Measurements from ENCODE around the gene ARHGEF7. TPM values are rescaled to one million over a fixed set of nuclear protein-coding genes. Genes with fewer than 3 reads are reported as not detected.
"Not testable (repeated sequence)": the region's sequence is repeated elsewhere in the genome, so short reads cannot be mapped to it uniquely, and the experiment has no call there.

Gene ARHGEF7
- total RNA-seq (2014; rRNA removed; shearing (Covaris generic)) = 29.1 and 29.4 TPM in 2 replicates
- polyA plus RNA-seq (2015; cell fraction: cytosol; rRNA removed) = 36.6 and 39.9 TPM in 2 replicates
- polyA plus RNA-seq (2015; cell fraction: nucleus; rRNA removed) = 241 and 259 TPM in 2 replicates

- DNase-seq (ENCODE audit: low read depth, low spot score) = no peak
- in situ Hi-C loops (cut with HindIII; ENCODE audit: low pct_unique_long_range_greater_than_20kb, low sequenced_read_pairs) = no loop called here
Observed at GRCh38 chr13:111115061-111115964, at the start of gene ARHGEF7. Gene ARHGEF7 (plus strand): TSS chr13:111115310. CDS start chr13:111115527, 217 bp downstream.

GRCh38 chr13:111065698-111066097 lies 49.4 kb upstream of the ARHGEF7 start:
- no peak for DNase-seq (ENCODE audit: low read depth, low spot score)
- in situ Hi-C loops (cut with HindIII; ENCODE audit: low pct_unique_long_range_greater_than_20kb, low sequenced_read_pairs) = no loop called here

- in situ Hi-C loops (cut with HindIII; ENCODE audit: low pct_unique_long_range_greater_than_20kb, low sequenced_read_pairs) = no loop called here
- no peak for DNase-seq (ENCODE audit: low read depth, low spot score)
Observed at GRCh38 chr13:111066544-111066943, 48.6 kb upstream of the ARHGEF7 start.

DNA sequence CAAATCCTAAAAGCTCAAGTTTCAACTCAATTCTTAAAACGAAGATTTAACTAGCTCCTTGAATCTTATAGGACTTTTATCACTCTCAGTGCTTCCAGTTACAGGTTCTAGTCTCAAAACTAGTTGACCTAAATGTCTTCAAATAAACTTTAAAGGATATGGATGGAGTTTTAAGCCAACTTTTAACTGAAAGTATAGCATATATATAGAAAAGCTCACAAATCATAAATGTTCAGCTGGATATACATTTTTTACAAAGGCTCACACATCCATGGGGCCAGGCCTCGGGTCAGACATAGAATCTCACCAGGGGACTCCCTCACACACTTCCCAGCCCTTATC lies 47.1 kb upstream of the ARHGEF7 start:
- no peak for DNase-seq (ENCODE audit: low read depth, low spot score)
- in situ Hi-C loops (cut with HindIII; ENCODE audit: low pct_unique_long_range_greater_than_20kb, low sequenced_read_pairs) = no loop called here

- peak; percentile 35 for DNase-seq (ENCODE audit: low read depth, low spot score)
- in situ Hi-C loops (cut with HindIII; ENCODE audit: low pct_unique_long_range_greater_than_20kb, low sequenced_read_pairs) = not testable (repeated sequence)
Observed at GRCh38 chr13:111071120-111071519, 44.0 kb upstream of the ARHGEF7 start.

DNA sequence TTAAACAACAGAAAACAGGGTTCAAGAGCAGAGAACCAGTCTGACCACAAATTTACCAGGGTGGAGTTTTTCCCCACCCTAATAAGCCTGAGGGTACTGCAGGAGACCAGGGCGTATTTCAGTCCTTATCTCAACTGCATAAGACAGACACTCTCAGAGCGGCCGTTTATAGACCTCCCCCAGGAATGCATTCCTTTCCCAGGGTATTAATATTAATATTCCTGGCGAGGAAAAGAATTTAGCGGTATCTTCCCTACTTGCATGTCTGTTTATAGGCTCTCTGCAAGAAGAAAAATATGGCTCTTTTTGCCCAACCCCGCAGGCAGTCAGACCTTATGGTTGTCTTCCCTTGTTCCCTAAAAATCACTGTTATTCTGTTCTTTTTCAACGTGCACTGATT lies 43.6 kb upstream of the ARHGEF7 start:
- in situ Hi-C loops (cut with HindIII; ENCODE audit: low pct_unique_long_range_greater_than_20kb, low sequenced_read_pairs); DNase-seq (ENCODE audit: low read depth, low spot score): not testable (repeated sequence)

- in situ Hi-C loops (cut with HindIII; ENCODE audit: low pct_unique_long_range_greater_than_20kb, low sequenced_read_pairs) = no loop called here
- DNase-seq (ENCODE audit: low read depth, low spot score) = no peak
Observed at GRCh38 chr13:111074826-111075225, 40.3 kb upstream of the ARHGEF7 start.

GRCh38 chr13:111076155-111077013 lies 38.7 kb upstream of the ARHGEF7 start:
- in situ Hi-C loops (cut with HindIII; ENCODE audit: low pct_unique_long_range_greater_than_20kb, low sequenced_read_pairs) = no loop called here

GRCh38 chr13:111079375-111079774 lies 35.7 kb upstream of the ARHGEF7 start:
- in situ Hi-C loops (cut with HindIII; ENCODE audit: low pct_unique_long_range_greater_than_20kb, low sequenced_read_pairs) = no loop called here
- DNase-seq (ENCODE audit: low read depth, low spot score) = no peak

More at GRCh38 chr13:111076155-111077013, 38.7 kb upstream of the ARHGEF7 start:
- no peak for DNase-seq (ENCODE audit: low read depth, low spot score)

DNA sequence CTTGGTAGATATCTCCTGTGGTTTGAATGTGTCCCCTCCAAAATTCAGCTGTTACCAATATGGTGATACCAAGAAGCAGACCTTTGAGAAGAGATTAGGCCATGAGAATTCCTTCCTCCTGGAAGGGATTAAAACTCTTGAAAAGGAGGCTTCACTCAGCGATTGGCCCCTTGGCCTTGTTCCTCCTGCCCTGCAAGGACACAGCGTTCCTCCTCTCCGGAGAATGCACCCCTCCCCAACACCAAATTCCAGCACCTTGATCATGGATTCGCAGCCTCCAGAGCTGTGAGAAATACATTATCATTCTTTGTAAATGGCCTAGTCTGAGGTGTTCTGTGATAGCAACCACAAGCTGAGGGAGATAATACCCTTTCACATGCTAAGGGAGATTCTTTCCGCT lies 34.5 kb upstream of the ARHGEF7 start:
- DNase-seq (ENCODE audit: low read depth, low spot score) = no peak
- in situ Hi-C loops (cut with HindIII; ENCODE audit: low pct_unique_long_range_greater_than_20kb, low sequenced_read_pairs) = no loop called here

DNA sequence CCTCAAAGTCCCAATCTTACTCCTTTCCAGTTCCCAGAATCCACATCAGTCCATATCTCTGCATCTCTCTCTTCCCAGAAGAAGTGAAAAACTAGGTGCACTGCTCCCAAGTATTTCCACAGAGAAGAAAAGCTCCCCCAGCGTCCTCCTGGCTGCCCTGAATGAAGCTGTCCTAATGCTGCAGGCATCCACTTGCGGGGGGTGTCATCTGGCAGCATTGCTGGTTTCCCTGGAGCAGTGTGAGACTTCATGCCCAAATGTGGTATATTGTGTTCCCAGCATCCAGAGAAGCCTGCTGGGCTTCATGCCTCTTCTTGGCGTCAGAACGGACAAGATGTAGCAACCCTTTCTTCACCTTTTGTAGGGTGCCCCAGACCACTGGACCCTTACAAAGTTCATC lies 32.9 kb upstream of the ARHGEF7 start:
- in situ Hi-C loops (cut with HindIII; ENCODE audit: low pct_unique_long_range_greater_than_20kb, low sequenced_read_pairs) = no loop called here
- no peak for DNase-seq (ENCODE audit: low read depth, low spot score)

DNA sequence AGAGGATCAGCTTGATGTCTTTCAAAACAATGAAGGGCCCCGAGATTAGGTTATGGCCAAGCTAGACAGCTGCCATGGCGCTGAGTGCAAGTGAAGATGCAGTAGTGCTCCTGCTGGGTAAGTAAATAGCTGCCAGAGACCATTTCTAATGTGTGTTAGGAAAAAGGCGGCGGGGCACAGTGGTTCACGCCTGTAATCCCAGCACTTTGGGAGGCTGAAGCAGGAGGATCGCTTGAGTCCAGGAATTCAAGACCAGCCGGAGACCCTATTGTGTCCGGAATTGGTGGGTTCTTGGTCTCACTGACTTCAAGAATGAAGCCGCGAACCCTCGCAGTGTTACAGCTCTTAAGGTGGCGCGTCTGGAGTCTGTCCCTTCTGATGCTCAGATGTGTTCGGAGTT lies 32.3 kb upstream of the ARHGEF7 start:
- in situ Hi-C loops (cut with HindIII; ENCODE audit: low pct_unique_long_range_greater_than_20kb, low sequenced_read_pairs) = not testable (repeated sequence)

GRCh38 chr13:111083693-111084092 lies 31.4 kb upstream of the ARHGEF7 start:
- in situ Hi-C loops (cut with HindIII; ENCODE audit: low pct_unique_long_range_greater_than_20kb, low sequenced_read_pairs); DNase-seq (ENCODE audit: low read depth, low spot score): not testable (repeated sequence)

More for the DNA sequence above, 32.3 kb upstream of the ARHGEF7 start:
- not testable (repeated sequence) for DNase-seq (ENCODE audit: low read depth, low spot score)

GRCh38 chr13:111090169-111090568 lies 24.9 kb upstream of the ARHGEF7 start:
- no peak for DNase-seq (ENCODE audit: low read depth, low spot score)
- in situ Hi-C loops (cut with HindIII; ENCODE audit: low pct_unique_long_range_greater_than_20kb, low sequenced_read_pairs) = no loop called here

GRCh38 chr13:111092685-111093084 lies 22.4 kb upstream of the ARHGEF7 start:
- no peak for DNase-seq (ENCODE audit: low read depth, low spot score)
- in situ Hi-C loops (cut with HindIII; ENCODE audit: low pct_unique_long_range_greater_than_20kb, low sequenced_read_pairs) = no loop called here

- no peak for DNase-seq (ENCODE audit: low read depth, low spot score)
- in situ Hi-C loops (cut with HindIII; ENCODE audit: low pct_unique_long_range_greater_than_20kb, low sequenced_read_pairs) = no loop called here
Observed at GRCh38 chr13:111093136-111093535, 22.0 kb upstream of the ARHGEF7 start.

DNA sequence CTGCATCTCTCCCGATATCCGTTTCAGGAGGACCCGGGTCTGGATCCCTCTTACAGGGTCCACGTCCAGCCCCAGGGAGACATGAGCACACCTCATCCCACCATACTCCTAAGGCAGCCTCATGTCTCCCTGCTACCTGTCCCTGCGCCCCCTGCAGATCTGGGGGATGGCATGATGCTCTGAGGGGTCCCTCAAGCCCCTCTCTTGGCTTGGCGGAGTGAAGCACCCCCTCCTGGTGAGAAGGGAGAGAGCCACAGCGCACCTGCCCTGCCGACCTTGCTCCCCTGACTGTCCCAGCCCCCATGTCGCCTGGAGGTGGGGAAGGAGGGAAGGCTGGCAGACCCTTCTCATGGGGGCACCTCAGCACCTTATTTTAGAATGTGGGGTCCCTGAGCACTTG lies 21.5 kb upstream of the ARHGEF7 start:
- no peak for DNase-seq (ENCODE audit: low read depth, low spot score)
- in situ Hi-C loops (cut with HindIII; ENCODE audit: low pct_unique_long_range_greater_than_20kb, low sequenced_read_pairs) = no loop called here

Data from SK-MEL-5 (cell line).